Left ventricle myocardium inferior (tissue), 1 donor: ENCODE data around the gene ZNF496. TPM values are rescaled to one million over a fixed set of nuclear protein-coding genes. Genes with fewer than 3 reads are reported as not detected.

Experiments used
- DNase-seq: peaks from one replicate; pipeline ENCODE4 v3.0.0-alpha.2; 2020
- H3K27ac ChIP-seq: fragments of 200-600 bp; replicated peaks from 2 replicates; pipeline ENCODE4 v1.8.0; 2021
- H3K27me3 ChIP-seq: fragments of 200-600 bp; 2 replicates; pipeline ENCODE4 v1.8.0; 2021; ENCODE audit warnings: low read depth
- H3K36me3 ChIP-seq: fragments of 200-600 bp; 2 replicates; pipeline ENCODE4 v1.8.0; 2021
- H3K4me1 ChIP-seq: fragments of 200-600 bp; 2 replicates; pipeline ENCODE4 v1.8.0; 2021
- H3K4me3 ChIP-seq: fragments of 200-600 bp; 2 replicates; pipeline ENCODE4 v1.8.0; 2021; ENCODE audit warnings: mild to moderate bottlenecking, moderate library complexity
- H3K9me3 ChIP-seq: fragments of 200-600 bp; replicated peaks from 2 replicates; pipeline ENCODE4 v1.8.0; 2021
- intact Hi-C: fragments of 100-400 bp; cut with micrococcal nuclease; formaldehyde crosslinking; loops from one replicate; pipeline ENCODE4 v1.11.0; 2022
- total RNA-seq: library from RNA; stranded (reverse); fragmentation: NEBNext Ultra II Directional; extraction: Animal tissue kit (Norgen Biotek cat#: 25700); gene quantifications from one replicate; pipeline ENCODE4 v1.2.1, GENCODE V29; 2021
- TF ChIP-seq, protein P1 (sequence below): fragments of 200-600 bp; IDR thresholded peaks from 2 replicates; pipeline ENCODE4 v1.8.0; 2021; ENCODE audit warnings: antibody characterized with exemption, mild to moderate bottlenecking, borderline replicate concordance
- donor health status: DM: no; HTN: yes; CAD: no; lungs with severe emphysema.

Gene ZNF496
- total RNA-seq, 1 donor from 2014 or later, result 12.8 TPM

DNA sequence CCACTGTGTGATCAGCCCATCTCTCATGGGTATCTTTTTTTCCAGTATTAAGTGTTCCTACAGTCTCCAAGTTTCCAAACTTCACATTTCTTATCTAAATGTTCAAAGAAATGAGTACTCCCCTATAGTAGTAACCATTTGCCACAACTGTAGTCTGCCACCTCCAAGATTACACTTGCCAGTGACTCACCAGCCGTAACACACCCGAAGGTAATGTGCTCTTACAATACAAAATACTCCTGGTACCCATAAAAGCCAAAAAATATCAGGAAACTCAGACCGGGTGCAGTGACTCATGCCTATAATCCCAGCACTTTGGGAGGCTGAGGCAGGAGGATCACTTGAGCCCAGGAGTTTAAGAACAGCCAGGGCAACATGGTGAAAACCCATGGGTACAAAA, 20.5 kb upstream of the ZNF496 start:
- Histone ChIP-seq H3K9me3 (no peaks in the 10 kb centered on the region), H3K36me3 (no peaks in the 10 kb centered on the region), H3K4me1 (peaks cover 21% of the 10 kb centered on the region), H3K27me3 (peaks cover 36% of the 10 kb centered on the region), H3K4me3 (no peak overlapping the region), H3K27ac (no peak overlapping the region)
- TF ChIP-seq, protein P1, sequence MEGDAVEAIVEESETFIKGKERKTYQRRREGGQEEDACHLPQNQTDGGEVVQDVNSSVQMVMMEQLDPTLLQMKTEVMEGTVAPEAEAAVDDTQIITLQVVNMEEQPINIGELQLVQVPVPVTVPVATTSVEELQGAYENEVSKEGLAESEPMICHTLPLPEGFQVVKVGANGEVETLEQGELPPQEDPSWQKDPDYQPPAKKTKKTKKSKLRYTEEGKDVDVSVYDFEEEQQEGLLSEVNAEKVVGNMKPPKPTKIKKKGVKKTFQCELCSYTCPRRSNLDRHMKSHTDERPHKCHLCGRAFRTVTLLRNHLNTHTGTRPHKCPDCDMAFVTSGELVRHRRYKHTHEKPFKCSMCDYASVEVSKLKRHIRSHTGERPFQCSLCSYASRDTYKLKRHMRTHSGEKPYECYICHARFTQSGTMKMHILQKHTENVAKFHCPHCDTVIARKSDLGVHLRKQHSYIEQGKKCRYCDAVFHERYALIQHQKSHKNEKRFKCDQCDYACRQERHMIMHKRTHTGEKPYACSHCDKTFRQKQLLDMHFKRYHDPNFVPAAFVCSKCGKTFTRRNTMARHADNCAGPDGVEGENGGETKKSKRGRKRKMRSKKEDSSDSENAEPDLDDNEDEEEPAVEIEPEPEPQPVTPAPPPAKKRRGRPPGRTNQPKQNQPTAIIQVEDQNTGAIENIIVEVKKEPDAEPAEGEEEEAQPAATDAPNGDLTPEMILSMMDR, result no peak
- DNase-seq, result no peak
- intact Hi-C loops, result no loop called here

DNA sequence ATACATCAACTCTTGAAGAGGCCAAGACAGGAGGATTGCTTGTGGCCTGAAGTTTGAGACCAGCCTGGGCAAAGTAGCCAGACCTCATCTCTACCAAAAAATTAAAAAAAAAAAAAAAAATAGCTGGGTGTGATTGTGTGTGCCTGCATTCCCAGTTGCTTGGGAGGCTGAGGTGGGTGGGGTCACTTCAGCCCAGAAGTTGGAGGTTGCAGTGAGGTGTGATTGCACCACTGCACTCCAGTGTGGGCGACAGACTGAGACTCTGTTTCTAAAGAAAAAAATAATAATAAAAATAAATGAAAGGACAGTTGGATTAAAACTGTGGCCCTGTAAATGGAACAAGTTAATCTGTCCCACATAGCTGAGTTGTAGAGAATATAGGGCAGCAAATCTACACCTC, 18.9 kb upstream of the ZNF496 start:
- H3K27me3 ChIP-seq, result peaks cover 36% of the 10 kb centered on the region
- no peak overlapping the region for H3K4me3 ChIP-seq
- intact Hi-C loops, result no loop called here
- no peak for DNase-seq
- peaks cover 6% of the 10 kb centered on the region for H3K4me1 ChIP-seq
- no peak overlapping the region for H3K27ac ChIP-seq
- H3K36me3 ChIP-seq, result no peaks in the 10 kb centered on the region
- TF ChIP-seq, protein P1, result no peak
- H3K9me3 ChIP-seq, result no peaks in the 10 kb centered on the region

DNA sequence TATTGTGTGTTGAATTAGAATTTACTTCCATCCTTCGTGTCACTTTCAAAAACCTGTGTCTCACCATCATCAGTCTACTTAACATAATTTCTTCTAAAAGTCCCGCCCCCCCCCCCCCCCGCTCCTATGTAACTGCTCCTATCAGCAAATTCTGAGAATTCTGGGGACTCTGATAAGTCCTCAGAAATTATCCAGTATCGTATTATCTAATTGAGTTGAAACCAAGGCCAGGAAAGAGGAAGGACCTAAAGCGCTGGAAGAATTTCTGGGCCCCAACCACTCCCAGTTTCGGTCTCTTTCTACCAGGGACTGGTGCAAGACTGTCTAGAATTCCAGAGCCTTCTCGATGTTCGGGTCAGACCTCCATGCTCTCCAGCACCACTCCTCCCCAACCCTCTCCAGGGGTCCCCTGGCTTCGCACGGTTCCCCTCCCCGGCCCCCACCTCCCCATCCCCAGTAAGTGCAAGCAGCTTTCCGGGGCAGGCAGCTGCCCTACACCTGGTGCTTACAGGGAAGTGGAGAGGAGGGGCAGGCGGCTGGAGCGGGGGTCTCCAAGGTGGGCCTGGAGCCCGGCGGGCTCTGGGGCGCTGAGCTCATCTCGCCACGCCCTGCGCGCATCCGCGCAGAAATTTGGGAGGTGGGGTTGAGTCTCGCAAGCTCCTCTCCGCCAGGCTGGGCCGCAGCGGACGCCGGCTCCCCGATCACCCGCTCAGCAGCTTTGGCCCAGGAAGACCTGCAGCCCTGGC, 16.0 kb upstream of the ZNF496 start:
- H3K36me3 ChIP-seq, result no peaks in the 10 kb centered on the region
- peaks cover 36% of the 10 kb centered on the region for H3K27me3 ChIP-seq
- TF ChIP-seq, protein P1, result no peak
- DNase-seq, result peak; percentile 24
- H3K4me1 ChIP-seq, result peaks cover 6% of the 10 kb centered on the region
- H3K27ac ChIP-seq, result peak overlapping the region; percentile 39
- H3K9me3 ChIP-seq, result no peaks in the 10 kb centered on the region
- intact Hi-C loops, result no loop called here
- peak overlapping the region; percentile 57 for H3K4me3 ChIP-seq

DNA sequence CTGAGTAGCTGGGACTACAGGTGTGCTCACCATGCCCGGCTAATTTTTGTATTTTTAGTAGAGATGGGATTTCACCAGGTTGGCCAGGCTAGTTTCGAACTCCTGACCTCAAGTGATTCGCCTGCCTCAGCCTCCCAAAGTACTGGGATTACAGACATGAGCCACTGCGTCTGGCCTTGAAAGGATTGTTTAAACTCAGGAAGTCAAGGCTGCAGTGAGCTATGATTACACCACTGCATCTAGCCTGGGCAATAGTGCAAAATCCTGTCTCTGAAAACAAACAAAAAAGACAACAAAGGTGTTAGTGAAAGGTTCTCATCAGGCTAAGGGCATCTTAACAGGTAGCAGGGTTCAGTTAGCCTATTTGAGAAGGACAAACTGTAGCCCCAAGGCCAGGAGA, 14.2 kb upstream of the ZNF496 start:
- Histone ChIP-seq H3K4me1 (peaks cover 6% of the 10 kb centered on the region), H3K27me3 (peaks cover 31% of the 10 kb centered on the region)

DNA sequence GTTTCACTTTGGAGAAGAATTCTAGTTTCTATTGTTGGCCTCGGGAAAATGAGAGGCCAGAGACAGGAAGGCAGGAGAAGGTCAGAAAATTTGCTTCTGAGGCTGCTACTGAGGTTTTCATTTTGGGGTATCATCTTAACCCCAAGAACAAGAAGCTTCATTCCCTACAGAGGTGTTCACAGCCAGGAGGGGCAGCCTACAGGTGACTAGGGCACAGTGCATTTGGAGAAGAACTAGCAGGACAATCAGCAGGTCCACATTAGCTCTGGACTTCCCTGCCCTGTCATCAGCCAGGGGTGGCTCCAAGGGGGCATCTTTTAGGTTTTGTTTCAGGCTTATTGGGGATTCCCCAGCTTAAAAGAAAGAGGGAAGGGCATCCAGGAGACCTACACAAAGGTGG, 12.1 kb upstream of the ZNF496 start:
- Histone ChIP-seq H3K36me3 (no peaks in the 10 kb centered on the region), H3K27me3 (peaks cover 12% of the 10 kb centered on the region), H3K27ac (no peak overlapping the region), H3K9me3 (no peaks in the 10 kb centered on the region), H3K4me1 (peaks cover 6% of the 10 kb centered on the region), H3K4me3 (no peak overlapping the region)
- TF ChIP-seq, protein P1, result no peak
- intact Hi-C loops, result no loop called here
- no peak for DNase-seq

More for the DNA sequence above, 14.2 kb upstream of the ZNF496 start:
- Histone ChIP-seq H3K27ac (no peak overlapping the region), H3K4me3 (no peak overlapping the region), H3K36me3 (no peaks in the 10 kb centered on the region), H3K9me3 (no peaks in the 10 kb centered on the region)
- TF ChIP-seq, protein P1, result no peak
- intact Hi-C loops, result no loop called here
- DNase-seq, result no peak
